Measurements from ENCODE around the gene CPA5.

Gene CPA5

GRCh38 chr7:130379532-130379920 lies 34.9 kb downstream of the CPA5 start:
- DNase-seq (ENCODE audit: low read depth) = no peak

GRCh38 chr7:130379921-130380860 lies 35.6 kb downstream of the CPA5 start, which contains the start of gene CPA1:
TSS of gene CPA1 (plus strand) at chr7:130380494. CDS start at chr7:130380521, 27 bp downstream.
- no peak for DNase-seq (ENCODE audit: low read depth)

DNA sequence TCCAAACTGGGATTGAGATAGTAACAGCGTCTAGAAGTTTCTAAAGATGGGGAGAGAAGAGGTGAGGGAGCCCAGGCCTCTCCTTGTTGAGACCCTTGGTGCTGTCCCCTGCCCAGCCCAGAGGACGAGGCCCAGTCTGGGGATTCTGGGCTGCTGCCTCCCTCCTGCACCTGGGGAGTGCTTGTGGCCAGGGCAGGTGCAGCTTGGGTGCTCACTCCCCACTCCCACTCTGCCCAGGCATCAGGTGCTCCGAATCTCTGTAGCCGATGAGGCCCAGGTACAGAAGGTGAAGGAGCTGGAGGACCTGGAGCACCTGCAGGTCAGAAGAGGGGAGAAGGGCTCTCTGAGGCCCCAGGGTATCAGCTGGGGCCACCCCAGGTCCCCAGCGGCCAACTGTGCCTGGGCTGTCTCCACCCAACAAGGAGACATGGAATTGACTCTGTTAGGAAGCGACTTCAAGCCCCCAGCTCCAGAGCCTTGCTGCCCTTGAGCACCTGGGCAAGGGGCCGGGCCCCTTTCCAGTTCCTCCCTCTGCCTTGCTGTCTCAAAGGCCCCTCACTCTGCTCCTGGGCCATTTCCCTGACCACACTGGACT lies 36.3 kb downstream of the CPA5 start:
- no peak for DNase-seq (ENCODE audit: low read depth)

- no peak for DNase-seq (ENCODE audit: low read depth)
These were observed 37.1 kb downstream of the CPA5 start for GRCh38 chr7:130381468-130382312.

- DNase-seq (ENCODE audit: low read depth) = no peak
These were observed 38.8 kb downstream of the CPA5 start for GRCh38 chr7:130383187-130383980.

DNA sequence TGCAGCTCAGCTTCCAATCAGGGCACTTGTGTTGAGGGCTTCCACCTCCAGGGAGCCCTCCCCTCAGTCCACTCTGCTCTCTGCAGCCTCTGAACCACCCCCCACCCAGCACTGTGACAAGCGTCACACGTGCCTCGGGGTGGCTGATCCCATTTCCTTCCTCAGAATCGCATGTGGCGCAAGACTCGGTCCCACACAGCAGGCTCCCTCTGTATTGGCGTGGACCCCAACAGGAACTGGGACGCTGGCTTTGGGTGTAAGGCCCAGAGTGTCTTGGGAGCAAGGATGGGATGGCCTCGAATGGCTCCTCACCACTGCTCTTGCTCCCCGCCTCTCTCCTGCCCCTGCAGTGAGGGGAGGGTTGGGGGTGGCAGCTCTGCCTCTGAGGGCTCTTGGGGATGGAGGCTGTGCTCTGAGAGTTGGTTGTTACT lies 39.8 kb downstream of the CPA5 start:
- no peak for DNase-seq (ENCODE audit: low read depth)

DNA sequence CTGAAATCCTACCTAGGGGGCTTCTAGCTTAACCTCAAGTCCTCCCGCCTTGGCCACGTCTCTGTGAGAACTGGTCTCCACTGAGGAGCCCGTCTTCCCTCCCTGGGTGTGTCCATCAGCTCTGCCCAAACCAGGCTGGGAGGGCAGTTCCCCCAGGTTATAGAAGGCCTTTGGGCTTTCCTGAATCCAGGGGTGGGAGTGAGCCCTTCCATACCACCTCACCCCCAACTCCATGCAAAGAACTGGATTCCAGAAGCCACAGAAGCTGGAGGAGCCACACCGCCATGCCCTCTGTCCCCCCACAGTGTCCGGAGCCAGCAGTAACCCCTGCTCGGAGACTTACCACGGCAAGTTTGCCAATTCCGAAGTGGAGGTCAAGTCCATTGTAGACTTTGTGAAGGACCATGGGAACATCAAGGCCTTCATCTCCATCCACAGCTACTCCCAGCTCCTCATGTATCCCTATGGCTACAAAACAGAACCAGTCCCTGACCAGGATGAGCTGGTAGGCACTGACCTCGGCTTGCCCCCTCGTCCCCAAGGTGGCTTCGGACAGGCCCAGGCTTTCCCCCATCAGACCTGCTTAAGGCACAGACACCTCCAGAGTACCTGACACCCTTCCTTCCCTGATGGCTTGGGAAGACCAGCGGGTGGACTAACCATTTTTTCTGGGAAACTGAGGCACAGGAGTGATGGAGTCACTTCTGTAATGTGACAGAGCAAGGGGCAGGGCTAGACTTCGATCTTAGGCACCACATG lies 40.4 kb downstream of the CPA5 start:
- DNase-seq (ENCODE audit: low read depth) = no peak

- DNase-seq (ENCODE audit: low read depth) = no peak
These were observed 41.0 kb downstream of the CPA5 start for GRCh38 chr7:130385600-130386066.

DNA sequence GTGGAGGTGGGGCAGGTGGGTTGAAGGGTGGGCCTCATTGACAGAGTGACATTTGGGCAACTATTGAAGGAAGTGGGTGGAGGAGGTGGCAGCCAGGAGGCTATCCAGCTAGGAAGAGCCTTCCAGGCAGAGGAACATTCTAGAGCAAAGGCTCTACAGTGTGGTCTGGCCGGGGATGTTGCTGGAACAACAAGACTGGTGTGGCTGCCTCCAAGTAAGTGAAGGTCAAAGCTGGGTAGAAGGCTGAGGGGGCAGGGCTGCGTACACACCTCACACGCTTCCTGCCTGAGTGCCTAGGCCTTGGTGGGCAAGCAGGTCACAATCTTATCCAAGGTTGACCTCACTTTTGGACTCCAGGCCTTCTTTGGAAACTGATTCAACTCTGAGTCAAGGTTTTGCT lies 42.3 kb downstream of the CPA5 start:
- DNase-seq (ENCODE audit: low read depth) = no peak

GRCh38 chr7:130387306-130387627 lies 42.7 kb downstream of the CPA5 start:
- no peak for DNase-seq (ENCODE audit: low read depth)

GRCh38 chr7:130387628-130388403 lies 43.2 kb downstream of the CPA5 start:
- no peak for DNase-seq (ENCODE audit: low read depth)

- DNase-seq (ENCODE audit: low read depth) = no peak
These were observed 44.1 kb downstream of the CPA5 start for GRCh38 chr7:130388671-130389070.

GRCh38 chr7:130390486-130390885 lies 45.9 kb downstream of the CPA5 start:
- DNase-seq (ENCODE audit: low read depth) = no peak

DNA sequence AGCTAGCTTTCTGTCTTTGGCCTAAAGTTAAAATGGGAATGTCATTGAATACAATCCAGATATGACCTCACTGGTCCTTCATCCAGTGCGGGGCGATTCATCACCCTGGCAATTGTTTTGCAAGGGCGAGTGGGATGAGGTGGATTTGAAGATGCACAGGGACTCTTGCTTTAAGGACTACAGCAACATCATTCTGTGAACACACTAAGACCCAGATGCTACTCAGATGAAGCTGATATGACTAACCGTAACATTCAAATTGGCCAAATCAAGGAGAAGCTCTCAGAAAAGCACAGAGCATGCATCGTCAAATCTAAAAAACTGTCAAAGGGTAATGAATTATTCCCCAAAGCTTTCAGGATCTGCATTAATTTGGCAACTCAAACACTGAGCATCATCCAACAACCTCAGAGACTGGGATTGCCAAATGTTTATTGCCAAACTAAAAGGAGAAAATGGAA lies 48.5 kb downstream of the CPA5 start:
- no peak for DNase-seq (ENCODE audit: low read depth)

DNA sequence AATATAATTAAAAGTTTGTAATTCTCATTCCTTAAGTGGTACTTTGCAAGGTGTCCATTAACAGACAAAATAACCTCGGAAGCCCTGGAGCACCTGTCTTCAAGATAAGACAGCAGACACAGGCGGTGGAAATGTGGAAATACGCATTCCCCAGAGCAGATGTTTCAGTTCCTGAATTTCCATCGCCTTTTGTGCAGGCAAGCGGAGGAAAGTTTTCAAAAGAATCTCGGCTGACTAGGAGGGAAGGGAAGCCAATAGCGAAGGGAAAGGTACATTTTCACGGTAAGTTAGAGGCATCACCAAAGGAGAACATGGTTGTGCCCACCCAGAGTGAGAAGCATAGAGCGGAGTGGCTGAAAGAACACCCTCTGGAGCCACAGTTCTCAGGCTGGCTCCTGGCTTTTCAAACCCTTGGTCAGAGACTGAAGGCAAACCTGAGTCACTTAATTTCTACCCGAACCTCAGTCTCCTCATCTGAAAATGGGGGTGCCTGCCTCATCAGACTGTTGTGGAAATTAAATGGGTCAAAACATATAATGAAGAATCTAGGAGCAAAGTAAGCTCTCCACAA lies 49.3 kb downstream of the CPA5 start:
- no peak for DNase-seq (ENCODE audit: low read depth)

DNA sequence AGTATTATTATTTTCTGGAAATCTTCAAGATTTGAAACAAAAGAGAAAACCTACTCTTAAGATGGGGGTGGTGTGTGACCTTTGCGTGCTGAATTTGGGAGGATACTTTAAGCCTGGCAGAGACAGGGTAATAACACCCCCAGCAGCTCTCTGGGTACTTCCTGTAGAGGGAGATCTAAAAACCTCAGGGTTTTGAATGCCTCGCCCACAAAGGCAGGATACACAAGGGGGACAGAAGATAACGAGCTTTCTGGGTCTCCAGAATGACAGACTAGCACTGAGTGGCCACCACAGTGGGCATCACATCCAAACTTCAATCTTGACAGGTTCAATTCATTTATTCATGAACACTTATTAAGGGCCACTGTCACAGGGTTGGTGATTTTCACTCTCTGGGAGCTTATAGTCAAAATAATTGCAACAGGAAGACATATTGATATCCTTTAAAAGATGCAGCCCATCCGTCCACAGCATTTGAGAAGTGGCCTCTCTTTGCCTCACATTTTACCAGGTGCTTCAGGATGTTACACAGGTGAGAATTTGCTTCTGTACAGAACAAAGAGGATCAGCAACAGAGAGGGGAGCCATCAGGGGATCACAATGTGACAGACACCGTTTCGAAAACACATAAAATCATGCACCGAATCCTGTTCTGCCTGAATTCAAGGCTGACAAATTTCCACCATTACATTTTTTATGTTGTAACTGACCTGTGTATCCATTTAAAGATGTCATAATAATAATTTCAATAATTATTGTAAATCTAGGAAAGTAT lies 50.0 kb downstream of the CPA5 start:
- no peak for DNase-seq (ENCODE audit: low read depth)

- DNase-seq (ENCODE audit: low read depth) = no peak
These were observed 50.8 kb downstream of the CPA5 start for GRCh38 chr7:130395421-130395820.

- no peak for DNase-seq (ENCODE audit: low read depth)
These were observed 51.5 kb downstream of the CPA5 start for GRCh38 chr7:130396109-130396508.

Data from activated gamma-delta T cell treated with anti-CD3 and anti-CD28 coated beads, Interleukin-2, amount 50 U/mL, for 16 hours (primary cell).